HTR-8/SVneo (cell line): Measurements from ENCODE around the gene CERK.
A peak's percentile ranks its signal among the peaks of the same experiment; 100 is the strongest.
"Not testable (repeated sequence)": the region's sequence is repeated elsewhere in the genome, so short reads cannot be mapped to it uniquely, and the experiment has no call there.

Experiments
- DNase-seq: peaks from one replicate; pipeline ENCODE4 v3.0.0; 2011; ENCODE audit warnings: low spot score, mixed read lengths; ENCODE audit not compliant: insufficient read length
- FAIRE-seq: peaks from 2 replicates; lab custom pipeline; 2011; peaks lifted over from hg19 to GRCh38; lab: Jason Lieb, UNC

CERK gene

GRCh38 chr22:46735747-46736608, 2.1 kb downstream of the CERK start:
- DNase-seq (no peak), FAIRE-seq (no peak)

GRCh38 chr22:46734830-46735453, 3.1 kb downstream of the CERK start:
- no peak for DNase-seq
- FAIRE-seq: no peak

GRCh38 chr22:46734213-46734722, 3.8 kb downstream of the CERK start:
- DNase-seq, FAIRE-seq: not testable (repeated sequence)

GRCh38 chr22:46732513-46732912, 5.5 kb downstream of the CERK start:
- no peak for DNase-seq
- FAIRE-seq: no peak

- DNase-seq: no peak
- FAIRE-seq: no peak
Measured at GRCh38 chr22:46732041-46732379, 6.0 kb downstream of the CERK start.

- no peak for FAIRE-seq
- no peak for DNase-seq
Measured at GRCh38 chr22:46731246-46732040, 6.6 kb downstream of the CERK start.

GRCh38 chr22:46730568-46731245, 7.3 kb downstream of the CERK start:
- no peak for FAIRE-seq
- no peak for DNase-seq

- DNase-seq: no peak
- no peak for FAIRE-seq
Measured at GRCh38 chr22:46728470-46728869, 9.6 kb downstream of the CERK start.

GRCh38 chr22:46727813-46728364, 10.2 kb downstream of the CERK start:
- FAIRE-seq: peak; percentile 23
- no peak for DNase-seq

- FAIRE-seq: no peak
Measured at GRCh38 chr22:46726986-46727317, 11.1 kb downstream of the CERK start.

GRCh38 chr22:46726066-46726985, 11.7 kb downstream of the CERK start:
- FAIRE-seq: no peak

More at GRCh38 chr22:46726986-46727317, 11.1 kb downstream of the CERK start:
- DNase-seq: no peak

GRCh38 chr22:46725096-46725495, 13.0 kb downstream of the CERK start:
- DNase-seq (no peak), FAIRE-seq (no peak)

More at GRCh38 chr22:46726066-46726985, 11.7 kb downstream of the CERK start:
- DNase-seq: no peak

GRCh38 chr22:46723882-46724281, 14.2 kb downstream of the CERK start:
- DNase-seq: no peak
- FAIRE-seq: no peak

GRCh38 chr22:46721501-46722085, 16.5 kb downstream of the CERK start:
- no peak for DNase-seq
- no peak for FAIRE-seq

GRCh38 chr22:46719921-46720320, 18.1 kb downstream of the CERK start:
- FAIRE-seq (no peak), DNase-seq (no peak)

- no peak for FAIRE-seq
- no peak for DNase-seq
Measured at GRCh38 chr22:46714550-46714949, 23.5 kb downstream of the CERK start.

GRCh38 chr22:46712288-46712687, 25.8 kb downstream of the CERK start:
- FAIRE-seq (no peak), DNase-seq (no peak)

GRCh38 chr22:46710806-46711205, 27.2 kb downstream of the CERK start:
- FAIRE-seq: no peak
- DNase-seq: no peak
